Body of pancreas (tissue), 4 donors: ENCODE results near the gene RAB5B.

ENCODE experiments used
- POLR2A ChIP-seq, 3 donors: fragments of 450-650 bp; IDR thresholded peaks; one replicate each; pipeline ENCODE4 v1.6.1; 2016; ENCODE audit warnings: antibody characterized with exemption in 3 of 3, mild to moderate bottlenecking in 2 of 3
- TF ChIP-seq, protein P1 (sequence below), 7 experiments: fragments of 450-650 bp in 4 of 7; fragments of 200-600 bp in 3 of 7; sonication (generic) in 3 of 7; IDR thresholded peaks; one replicate each; pipeline ENCODE4 v1.5.1; 2016 to 2019; ENCODE audit warnings: antibody characterized with exemption in 7 of 7

DNA sequence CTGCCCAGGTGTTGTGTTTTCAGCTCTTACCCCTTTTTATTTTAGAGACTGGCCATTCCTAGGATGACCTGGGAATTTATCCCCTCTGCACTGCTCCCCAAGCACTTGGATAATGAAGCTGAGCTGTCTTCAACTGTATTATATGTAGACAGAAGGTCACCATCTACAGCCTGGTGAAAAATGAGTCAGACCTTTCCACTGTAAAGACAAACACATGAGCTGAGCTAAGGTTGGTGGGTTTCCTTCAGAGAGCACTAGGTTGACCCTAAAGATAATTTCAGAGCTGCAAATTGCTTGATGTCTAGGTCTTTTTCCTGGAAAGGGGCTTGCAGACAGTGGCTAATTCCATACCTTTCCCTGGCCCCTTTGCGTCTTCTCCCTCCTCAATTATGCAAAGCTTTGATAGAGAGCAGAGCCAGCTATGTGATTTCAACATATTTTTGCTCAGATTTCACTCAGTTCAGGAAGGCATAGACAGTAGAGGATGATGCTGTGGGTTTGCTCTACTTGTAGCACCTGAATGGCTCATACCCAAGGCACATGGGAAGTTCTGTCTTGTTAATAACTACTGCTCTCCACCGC is 37.7 kb downstream of the RAB5B start:
- TF ChIP-seq, protein P1, sequence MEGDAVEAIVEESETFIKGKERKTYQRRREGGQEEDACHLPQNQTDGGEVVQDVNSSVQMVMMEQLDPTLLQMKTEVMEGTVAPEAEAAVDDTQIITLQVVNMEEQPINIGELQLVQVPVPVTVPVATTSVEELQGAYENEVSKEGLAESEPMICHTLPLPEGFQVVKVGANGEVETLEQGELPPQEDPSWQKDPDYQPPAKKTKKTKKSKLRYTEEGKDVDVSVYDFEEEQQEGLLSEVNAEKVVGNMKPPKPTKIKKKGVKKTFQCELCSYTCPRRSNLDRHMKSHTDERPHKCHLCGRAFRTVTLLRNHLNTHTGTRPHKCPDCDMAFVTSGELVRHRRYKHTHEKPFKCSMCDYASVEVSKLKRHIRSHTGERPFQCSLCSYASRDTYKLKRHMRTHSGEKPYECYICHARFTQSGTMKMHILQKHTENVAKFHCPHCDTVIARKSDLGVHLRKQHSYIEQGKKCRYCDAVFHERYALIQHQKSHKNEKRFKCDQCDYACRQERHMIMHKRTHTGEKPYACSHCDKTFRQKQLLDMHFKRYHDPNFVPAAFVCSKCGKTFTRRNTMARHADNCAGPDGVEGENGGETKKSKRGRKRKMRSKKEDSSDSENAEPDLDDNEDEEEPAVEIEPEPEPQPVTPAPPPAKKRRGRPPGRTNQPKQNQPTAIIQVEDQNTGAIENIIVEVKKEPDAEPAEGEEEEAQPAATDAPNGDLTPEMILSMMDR (IDR thresholded peaks at IDR 0.05) = no peak
- no peak for TF ChIP-seq POLR2A (IDR thresholded peaks at IDR 0.05)
